ENCODE measurements around the gene DDIT4.
A peak's percentile ranks its signal among the peaks of the same experiment; 100 is the strongest.
"Not testable (repeated sequence)": the region's sequence is repeated elsewhere in the genome, so short reads cannot be mapped to it uniquely, and the experiment has no call there.

Gene DDIT4

DNA sequence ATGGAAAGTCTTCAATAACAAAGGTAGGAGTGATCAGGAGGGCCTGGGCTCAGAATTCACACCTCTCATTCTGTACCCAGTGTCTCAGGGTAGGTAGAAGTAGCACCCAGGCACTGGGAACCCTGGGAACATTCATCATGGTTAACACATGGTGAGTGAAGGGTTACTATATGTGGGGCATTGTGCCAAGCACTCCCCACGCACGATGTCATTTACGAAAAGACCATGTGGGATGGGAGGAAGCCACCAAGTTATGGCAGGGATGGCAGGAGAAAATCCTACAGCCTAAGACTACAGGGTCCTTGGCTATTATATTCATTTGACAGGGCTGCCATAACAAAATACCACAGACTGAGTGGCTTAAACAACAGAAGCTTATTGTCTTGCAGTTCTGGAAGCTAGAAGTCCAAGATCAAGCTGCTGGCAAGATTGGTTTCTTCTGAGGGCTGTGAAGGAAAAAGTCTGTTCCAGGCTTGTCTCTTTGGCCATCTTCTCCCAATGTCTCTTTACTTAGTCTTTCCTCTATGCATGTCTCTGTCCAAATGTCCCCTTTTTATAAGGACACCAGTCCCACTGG lies 27.7 kb upstream of the DDIT4 start:
- no peak for DNase-seq (ENCODE audit: low read depth, low spot score)
- H3K4me3 ChIP-seq (ENCODE audit: low read length): no peak overlapping the region

DNA sequence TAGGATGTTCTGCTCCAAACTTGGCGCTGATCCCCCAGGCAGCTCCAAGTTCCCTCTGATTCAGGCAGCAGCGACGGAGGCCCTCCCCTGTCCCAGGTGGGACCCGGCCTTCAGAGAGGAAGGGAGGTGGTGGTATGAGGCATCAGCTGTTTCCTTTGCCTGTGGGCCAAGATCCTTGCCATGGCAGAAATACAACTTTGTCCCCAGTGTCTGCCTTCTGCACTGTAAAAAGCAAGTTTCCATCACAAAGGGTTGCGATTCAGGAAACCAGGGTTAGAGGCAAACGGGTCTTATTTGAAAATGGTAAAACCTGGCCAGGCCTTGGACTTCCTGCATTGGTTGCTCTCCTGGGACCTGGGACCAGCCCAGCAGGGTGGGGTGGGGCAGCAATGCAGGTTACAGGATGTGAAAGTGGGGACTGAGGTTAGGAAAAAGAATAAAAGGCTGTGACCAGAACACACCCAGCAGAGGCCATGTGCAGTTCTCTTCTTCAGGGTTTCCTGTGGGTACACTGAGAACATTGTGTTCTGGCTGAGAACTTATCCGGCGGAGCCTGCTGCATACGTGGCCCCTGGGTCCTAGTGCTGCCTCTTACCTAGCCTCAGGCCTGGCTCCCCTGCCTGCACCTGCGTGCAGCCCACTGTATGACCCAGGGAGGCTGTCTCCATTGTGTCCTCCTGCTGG lies 25.1 kb upstream of the DDIT4 start:
- H3K4me3 ChIP-seq (ENCODE audit: low read length): peak overlapping the region; percentile 50
- peak; percentile 95 for DNase-seq (ENCODE audit: low read depth, low spot score)

DNA sequence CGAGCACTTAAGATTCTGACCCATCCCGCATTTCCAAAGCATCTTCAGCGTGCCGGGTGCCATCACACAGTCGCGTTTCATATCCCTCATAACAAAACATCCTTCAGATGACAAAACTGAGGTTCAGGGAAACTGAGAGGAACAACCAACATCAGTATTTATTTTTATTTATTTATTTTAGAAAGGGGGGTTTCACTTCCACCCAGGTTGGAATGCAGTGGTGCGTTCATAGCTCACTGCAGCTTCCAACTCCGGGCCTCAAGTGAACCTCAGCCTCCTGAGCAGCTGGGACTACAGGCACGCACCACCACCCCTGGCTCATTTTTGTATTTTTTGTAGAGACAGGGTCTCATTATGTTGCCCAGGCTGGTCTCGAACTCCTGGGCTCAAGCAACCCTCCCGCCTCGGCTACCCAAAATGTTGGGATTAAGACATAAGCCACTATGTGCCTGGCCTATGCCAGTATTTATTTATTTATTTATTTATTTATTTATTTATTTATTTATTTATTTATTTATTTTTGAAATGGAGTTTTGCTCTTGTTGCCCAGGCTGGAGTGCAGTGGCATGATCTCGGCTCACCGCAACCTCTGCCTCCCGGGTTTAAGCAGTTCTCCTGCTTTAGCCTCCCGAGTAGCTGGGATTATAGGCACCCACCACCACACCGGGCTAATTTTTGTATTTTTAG lies 24.4 kb upstream of the DDIT4 start:
- DNase-seq (ENCODE audit: low read depth, low spot score): not testable (repeated sequence)

DNA sequence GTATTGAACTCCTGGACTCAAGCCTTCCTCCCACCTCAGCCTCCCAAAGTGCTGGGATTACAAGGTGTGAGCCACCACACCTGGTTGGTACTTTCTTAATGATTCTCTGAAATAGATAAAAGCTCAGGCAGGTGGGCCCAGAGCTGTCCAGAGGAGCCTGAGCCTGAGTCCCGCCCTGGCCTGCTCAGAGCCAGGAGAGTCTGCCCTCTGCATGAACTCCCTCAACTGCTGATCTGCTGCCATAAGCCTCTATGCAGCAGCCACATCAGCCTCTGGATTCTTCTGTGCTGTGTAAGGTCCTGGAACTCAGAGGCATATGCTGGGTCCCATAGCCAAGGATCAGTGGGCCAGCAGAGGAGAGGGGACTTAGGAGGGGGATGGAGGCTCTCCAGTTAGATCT lies 23.1 kb upstream of the DDIT4 start:
- no peak overlapping the region for H3K4me3 ChIP-seq (ENCODE audit: low read length)
- no peak for DNase-seq (ENCODE audit: low read depth, low spot score)

More for the DNA sequence above, 24.4 kb upstream of the DDIT4 start:
- H3K4me3 ChIP-seq (ENCODE audit: low read length): peak overlapping the region; percentile 50

DNA sequence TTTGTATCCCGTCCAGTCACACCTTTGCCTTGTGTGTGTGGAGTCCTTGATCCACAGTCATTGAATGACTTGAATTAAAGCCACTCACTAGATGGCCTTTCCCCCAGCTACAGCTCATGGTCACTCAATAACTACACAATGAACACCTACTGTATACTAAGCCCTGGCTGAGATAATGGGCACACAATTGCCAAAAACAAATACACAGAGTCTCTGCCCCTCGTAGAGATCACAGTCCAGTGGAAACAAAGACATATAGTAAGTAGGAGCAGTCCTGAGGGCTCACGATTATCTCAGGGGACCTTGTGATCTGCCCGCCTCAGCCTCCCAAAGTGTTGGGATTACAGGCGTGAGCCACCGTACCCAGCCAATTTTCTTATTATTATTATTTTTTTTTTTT lies 22.1 kb upstream of the DDIT4 start:
- no peak for DNase-seq (ENCODE audit: low read depth, low spot score)
- no peak overlapping the region for H3K4me3 ChIP-seq (ENCODE audit: low read length)

DNA sequence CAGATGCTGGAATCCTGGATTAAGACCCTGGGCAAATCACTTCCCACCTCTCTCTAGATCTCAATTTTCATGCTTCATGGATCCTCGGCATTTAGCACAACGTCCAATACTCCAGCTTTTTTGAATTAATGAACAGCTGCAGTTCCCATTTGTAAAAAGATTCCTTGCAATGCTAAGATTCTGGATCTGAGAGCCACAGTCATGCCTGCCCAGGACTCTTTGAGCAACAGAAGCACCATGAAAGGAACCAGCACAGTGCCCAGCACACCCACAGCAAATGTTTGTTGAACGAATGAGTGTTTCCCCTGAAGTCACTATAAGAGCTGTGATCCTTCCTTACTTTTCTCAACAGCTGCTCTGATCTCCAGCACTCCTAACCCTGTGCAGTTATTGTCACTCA lies 20.8 kb upstream of the DDIT4 start:
- no peak overlapping the region for H3K4me3 ChIP-seq (ENCODE audit: low read length)
- DNase-seq (ENCODE audit: low read depth, low spot score): no peak

DNA sequence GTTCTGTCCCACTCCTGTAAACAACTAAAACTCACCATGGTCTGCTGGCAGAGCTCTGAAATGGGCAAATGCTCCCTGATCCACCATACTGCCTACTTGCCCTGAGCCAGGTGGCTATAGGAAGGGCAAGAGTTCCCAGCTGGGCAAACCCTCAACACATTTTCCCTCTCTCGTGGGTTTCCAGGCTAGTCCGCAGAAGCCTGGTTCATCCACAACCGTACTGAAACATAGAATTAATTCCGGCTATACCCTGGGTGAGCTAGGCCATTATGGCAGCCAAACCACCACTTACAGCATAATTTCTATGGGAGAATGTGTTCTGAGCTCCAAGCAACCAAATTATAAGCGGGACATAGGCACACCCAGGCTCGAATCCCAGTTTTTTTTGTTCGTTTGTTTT lies 20.1 kb upstream of the DDIT4 start:
- DNase-seq (ENCODE audit: low read depth, low spot score): no peak
- no peak overlapping the region for H3K4me3 ChIP-seq (ENCODE audit: low read length)

DNA sequence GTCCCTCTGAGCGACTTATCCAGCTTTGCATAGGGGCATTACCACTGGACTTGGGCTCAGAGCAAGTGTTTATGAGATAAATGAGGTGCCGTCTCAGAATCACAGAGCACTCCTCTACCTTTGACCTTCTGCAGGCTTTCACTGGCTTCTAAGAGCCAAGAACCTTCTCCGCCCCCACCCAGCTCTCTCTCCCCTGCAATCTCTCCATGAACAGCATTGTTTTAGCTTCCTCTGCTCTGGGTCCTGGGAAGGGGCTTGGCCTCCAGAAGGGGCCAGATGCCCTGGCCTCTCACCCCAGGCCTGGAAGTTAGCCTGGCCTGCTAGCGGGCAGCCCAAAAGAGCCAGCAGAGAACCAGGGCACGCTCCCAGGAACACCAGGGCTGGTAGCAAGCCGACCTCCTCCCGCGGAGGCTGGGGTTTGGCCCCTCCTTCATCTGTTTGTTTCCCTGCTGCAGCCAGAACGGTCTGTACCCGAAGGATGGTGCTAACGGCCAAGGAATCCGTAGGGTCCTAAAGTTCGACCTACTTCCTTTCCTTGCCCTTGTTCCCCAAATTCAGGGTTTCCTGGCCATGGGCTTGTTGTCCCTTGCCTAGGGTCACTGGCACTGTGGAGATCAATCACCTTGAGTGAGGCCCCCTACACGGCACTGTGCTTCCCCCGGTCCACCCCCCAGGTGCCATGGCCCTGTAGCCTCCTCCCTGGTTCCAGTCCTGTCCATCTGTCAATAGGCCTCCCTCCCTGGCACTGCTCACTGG lies 18.7 kb upstream of the DDIT4 start:
- no peak for DNase-seq (ENCODE audit: low read depth, low spot score)
- H3K4me3 ChIP-seq (ENCODE audit: low read length): no peak overlapping the region

DNA sequence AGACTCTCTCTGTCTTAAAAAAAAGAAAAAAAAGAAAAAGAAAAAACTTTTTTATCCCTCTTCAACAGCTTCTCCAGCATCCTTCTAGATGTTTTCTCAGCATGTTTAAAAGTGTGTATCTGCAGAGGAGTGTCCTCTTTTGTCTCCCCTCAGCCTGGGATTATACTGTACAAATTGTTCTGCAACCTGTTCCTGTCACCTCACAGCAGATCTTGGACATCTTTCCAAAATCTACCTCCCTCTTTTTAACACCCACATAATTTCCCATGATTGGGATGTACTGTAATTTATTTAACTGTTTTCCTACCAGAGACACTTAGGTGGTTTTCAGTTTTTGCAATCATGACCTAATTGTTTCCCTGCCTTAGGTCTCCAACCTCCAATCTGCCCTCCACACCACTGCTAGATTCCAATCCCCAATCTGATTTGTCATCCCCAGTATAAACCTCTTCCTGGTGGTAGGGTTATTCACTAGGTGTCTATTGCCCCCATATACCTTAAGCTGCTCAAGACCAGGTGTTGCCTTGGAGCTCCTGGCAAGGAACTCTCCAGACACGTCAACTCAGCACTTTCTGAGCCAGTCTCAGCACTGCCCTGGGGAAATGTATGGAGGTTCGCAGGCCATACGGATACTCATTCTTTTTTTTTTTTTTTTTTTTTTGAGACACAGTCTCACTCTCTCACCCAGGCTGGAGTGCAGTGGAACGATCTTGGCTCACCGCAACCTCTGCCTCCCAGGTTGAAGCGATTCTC lies 17.6 kb upstream of the DDIT4 start:
- H3K4me3 ChIP-seq (ENCODE audit: low read length): no peak overlapping the region
- DNase-seq (ENCODE audit: low read depth, low spot score): no peak

DNA sequence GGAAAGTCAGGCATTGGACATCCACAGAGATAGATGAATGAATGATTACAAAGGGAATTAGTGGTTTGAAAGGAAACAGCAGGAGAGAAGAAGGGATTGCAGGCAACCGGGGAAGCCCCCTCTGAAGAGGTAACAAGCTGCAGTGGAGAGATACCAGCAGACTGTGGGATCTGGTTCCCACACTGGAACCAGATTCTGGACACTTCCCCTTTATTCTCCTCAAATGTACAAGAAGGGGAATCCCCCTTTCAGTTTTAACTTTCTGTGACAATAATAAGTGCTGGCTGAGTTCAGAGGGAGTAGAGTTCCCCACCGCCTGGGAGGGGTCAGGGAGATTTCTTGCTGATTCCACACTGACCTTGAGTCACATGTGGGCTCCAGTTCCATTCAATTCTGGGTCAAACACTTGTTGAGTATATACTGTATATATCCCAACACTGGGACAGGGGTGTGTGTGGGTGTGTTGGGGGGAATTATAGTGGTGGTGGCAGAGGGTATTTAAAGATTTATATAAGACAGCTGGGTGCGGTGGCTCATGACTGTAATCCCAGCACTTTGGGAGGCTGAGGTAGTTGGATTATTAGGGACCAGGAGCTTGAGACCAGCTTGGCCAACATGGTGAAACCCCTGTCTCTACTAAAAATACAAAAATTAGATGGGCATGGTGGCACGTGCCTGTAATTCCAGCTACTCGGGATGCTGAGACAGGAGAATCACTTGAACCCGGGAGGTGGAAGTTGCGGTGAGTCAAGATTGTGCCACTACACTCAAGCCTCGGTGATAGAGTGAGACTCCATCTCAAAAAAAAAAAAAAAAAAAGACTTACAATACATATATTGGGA lies 16.5 kb upstream of the DDIT4 start:
- DNase-seq (ENCODE audit: low read depth, low spot score): no peak
- H3K4me3 ChIP-seq (ENCODE audit: low read length): no peak overlapping the region

DNA sequence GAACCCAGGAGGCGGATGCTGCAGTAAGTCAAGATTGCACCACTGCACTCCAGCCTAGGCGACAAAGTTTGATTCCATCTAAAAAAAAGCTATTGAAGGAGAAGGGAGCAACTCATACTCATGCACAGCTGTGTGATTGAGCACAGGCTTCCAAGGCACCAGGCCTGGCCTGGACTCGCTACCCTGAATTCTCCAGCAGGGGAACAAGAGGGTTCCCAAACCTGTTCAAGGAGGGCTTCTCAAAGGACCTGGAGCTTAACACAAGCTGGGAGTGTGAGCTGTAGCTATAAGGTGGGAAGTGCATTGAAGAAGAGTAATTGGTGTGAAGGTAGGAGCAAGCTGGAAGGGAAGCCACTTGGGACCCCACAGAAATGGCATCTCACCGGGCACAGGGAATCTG lies 15.1 kb upstream of the DDIT4 start:
- no peak for DNase-seq (ENCODE audit: low read depth, low spot score)
- H3K4me3 ChIP-seq (ENCODE audit: low read length): no peak overlapping the region

DNA sequence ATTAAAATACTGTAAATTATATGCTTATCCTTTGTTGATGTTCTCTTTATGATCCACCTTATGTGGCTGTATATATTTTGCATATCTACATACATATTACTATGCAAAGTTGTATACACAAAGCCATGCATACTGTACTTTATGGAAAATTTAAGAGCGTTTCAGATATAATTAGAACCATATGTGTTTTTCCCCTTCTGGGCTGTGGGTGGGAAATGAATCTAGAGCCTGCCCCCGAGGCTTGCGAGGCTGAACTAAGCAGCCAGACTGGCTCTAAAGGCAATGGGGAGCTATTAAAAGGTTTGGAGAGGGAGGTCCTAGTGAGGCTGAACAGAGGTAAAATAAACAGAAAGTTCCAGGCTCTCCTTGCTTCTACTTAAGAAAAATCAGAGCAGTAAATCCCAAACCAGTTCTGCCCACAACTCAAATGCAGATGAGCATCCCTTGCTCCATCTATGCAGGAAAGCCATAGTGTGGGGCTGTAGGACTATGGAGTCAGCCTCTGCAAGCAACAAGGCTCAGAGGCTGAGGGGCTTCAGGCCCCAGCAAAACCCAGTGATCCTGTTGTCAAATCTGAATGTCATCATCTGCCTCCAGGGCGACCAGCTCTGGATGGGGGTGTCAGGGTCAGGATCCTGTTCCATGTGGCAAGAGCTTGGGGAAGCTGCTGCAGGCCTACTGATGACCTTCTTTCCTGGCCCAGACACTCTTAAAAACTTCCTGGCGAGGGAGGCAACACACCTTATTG lies 14.1 kb upstream of the DDIT4 start:
- H3K4me3 ChIP-seq (ENCODE audit: low read length): no peak overlapping the region
- no peak for DNase-seq (ENCODE audit: low read depth, low spot score)

DNA sequence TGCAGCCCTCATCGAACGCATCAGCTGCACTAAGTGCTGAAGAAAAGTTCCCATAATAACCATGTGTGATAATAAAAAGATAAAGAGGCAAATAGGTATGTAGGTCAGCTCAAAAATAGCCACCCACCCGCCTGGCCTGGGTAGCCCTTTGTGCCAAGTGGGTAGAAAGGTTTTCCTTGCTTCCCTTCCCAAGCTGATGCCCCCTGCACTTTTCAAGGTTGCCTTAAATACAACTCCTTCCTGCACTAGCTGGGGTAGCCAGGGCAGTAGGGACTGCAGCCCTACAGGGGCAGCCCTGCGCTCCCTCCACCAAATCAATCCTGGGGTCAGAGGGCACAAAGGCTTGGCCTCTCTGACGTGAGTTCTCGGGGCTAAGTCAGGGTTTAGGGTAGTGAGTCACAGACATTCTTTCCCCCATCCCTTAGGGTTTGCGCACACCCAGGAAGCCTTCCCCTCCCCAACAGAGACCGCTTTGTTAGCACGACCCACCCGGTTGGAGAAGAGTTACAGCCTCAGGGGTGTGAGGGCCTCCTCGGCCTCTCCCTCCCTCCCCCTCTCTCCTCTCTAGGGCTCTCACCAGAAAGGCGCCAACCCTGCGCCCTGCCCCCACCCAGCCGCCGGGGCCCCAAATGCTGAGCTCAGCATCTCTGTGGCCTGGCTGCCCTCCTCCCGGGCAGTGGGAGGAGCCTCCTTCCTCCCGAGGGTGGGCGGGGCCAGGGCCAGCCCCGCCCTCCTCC lies 13.3 kb upstream of the DDIT4 start:
- peak overlapping the region; percentile 45 for H3K4me3 ChIP-seq (ENCODE audit: low read length)
- no peak for DNase-seq (ENCODE audit: low read depth, low spot score)

DNA sequence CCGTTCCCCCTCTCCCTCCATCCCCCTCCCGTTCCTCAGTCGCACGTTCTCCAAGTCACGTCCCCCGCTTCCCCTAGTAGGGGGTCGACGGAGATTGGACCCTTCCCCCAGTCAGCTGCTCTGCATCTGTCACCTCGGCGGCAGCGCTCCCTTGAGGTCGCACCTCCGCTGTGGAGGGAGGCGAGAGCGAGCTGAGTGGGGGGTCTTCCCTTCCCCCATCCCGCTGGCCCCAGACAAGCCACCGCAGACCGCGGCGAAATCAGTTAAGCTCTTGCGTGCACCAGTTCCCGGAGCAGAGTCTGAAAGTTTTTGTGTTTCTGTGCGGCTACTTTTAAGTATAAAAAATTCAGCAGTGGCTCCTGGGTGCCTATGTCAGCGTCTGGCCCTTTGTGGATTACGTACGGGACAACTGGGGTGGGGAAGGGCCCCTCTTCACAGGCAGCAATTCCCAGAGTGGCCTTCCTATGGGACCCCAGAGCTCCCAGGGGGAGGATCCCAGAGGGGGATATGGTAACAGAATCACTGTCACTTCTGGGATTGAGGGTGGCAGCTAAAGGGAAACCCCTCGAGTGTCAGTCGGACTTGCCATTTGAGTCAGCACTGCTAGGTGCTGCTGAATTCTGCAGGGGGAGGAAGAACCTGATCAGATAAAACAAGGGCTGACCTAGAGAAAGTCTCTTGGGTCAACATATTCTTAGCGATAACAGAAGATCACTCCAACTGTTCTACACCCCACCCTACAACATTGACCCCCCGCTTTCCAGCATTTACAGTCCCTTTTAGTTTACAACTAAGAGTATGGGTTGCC lies 12.5 kb upstream of the DDIT4 start:
- DNase-seq (ENCODE audit: low read depth, low spot score): peak; percentile 75
- H3K4me3 ChIP-seq (ENCODE audit: low read length): peak overlapping the region; percentile 45

DNA sequence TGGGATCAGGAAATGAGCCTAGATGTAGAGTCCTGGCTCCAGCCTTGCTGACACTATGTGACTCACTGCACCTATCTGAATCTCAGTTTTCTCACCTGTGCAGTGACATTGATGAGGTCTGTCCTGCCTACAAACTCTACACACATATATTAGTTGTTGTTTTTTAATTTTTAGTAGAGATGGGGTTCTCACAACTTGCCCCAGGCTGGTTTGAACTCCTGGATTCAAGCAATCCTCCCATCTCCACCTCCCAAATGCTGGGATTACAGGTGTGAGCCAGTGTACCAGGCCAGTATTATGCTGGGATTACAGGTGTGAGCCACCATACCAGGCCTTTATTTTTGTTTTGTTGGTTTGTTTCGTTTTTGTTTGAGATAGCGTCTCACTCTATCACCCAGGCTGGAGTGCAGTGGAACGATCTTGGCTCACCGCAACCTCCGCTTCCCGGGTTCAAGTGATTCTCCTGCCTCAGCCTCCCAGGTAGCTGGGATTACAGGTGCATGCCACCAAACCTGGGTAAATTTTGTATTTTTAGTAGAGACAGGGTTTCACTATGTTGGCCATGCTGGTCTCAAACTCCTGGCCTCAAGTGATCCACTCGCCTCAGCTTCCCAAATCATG lies 11.8 kb upstream of the DDIT4 start:
- no peak for DNase-seq (ENCODE audit: low read depth, low spot score)
- H3K4me3 ChIP-seq (ENCODE audit: low read length): no peak overlapping the region

All from Jurkat, Clone E6-1 (cell line).